Left ventricle myocardium inferior (tissue), 1 donor: Measurements from ENCODE around the gene MAGEA9. TPM values are rescaled to one million over a fixed set of nuclear protein-coding genes. Genes with fewer than 3 reads are reported as not detected.
"Not testable (repeated sequence)": the region's sequence is repeated elsewhere in the genome, so short reads cannot be mapped to it uniquely, and the experiment has no call there.

Source experiments
- DNase-seq: peaks from one replicate; pipeline ENCODE4 v3.0.0-alpha.2; 2020
- H3K27ac ChIP-seq: fragments of 200-600 bp; replicated peaks from 2 replicates; pipeline ENCODE4 v1.8.0; 2021
- H3K27me3 ChIP-seq: fragments of 200-600 bp; 2 replicates; pipeline ENCODE4 v1.8.0; 2021; ENCODE audit warnings: low read depth
- H3K36me3 ChIP-seq: fragments of 200-600 bp; 2 replicates; pipeline ENCODE4 v1.8.0; 2021
- H3K4me1 ChIP-seq: fragments of 200-600 bp; 2 replicates; pipeline ENCODE4 v1.8.0; 2021
- H3K4me3 ChIP-seq: fragments of 200-600 bp; 2 replicates; pipeline ENCODE4 v1.8.0; 2021; ENCODE audit warnings: mild to moderate bottlenecking, moderate library complexity
- H3K9me3 ChIP-seq: fragments of 200-600 bp; replicated peaks from 2 replicates; pipeline ENCODE4 v1.8.0; 2021
- intact Hi-C: fragments of 100-400 bp; cut with micrococcal nuclease; formaldehyde crosslinking; loops from one replicate; pipeline ENCODE4 v1.11.0; 2022
- total RNA-seq: library from RNA; stranded (reverse); fragmentation: NEBNext Ultra II Directional; extraction: Animal tissue kit (Norgen Biotek cat#: 25700); gene quantifications from one replicate; pipeline ENCODE4 v1.2.1, GENCODE V29; 2021
- TF ChIP-seq, protein P1 (sequence below): fragments of 200-600 bp; IDR thresholded peaks from 2 replicates; pipeline ENCODE4 v1.8.0; 2021; ENCODE audit warnings: antibody characterized with exemption, mild to moderate bottlenecking, borderline replicate concordance
- donor health status: DM: no; HTN: yes; CAD: no; lungs with severe emphysema.

Gene MAGEA9
- total RNA-seq, 1 donor from 2014 or later: not detected

DNA sequence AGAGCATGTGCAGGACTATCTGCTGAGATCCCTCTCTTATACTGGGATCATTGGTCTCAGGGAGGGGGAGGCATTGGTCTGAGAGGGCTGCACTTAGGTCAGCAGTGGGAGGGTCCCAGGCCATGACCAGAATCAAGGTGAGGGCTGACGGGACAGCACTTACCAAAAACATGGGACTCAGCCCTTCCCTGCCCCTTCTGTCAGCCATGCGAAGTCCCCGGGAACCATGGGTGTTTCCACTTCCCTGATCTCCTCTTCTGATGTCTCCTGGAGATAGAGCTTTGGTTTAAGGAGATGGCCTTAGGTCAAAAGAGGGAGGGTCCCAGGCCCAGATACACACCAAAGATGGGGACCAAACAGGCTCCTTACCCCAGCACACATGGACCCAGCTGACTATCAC lies 20.8 kb upstream of the MAGEA9 start:
- no peaks in the 10 kb centered on the region for H3K9me3 ChIP-seq
- no peak overlapping the region for H3K27ac ChIP-seq
- H3K4me1 ChIP-seq: no peaks in the 10 kb centered on the region
- intact Hi-C loops: no loop called here
- TF ChIP-seq, protein P1, sequence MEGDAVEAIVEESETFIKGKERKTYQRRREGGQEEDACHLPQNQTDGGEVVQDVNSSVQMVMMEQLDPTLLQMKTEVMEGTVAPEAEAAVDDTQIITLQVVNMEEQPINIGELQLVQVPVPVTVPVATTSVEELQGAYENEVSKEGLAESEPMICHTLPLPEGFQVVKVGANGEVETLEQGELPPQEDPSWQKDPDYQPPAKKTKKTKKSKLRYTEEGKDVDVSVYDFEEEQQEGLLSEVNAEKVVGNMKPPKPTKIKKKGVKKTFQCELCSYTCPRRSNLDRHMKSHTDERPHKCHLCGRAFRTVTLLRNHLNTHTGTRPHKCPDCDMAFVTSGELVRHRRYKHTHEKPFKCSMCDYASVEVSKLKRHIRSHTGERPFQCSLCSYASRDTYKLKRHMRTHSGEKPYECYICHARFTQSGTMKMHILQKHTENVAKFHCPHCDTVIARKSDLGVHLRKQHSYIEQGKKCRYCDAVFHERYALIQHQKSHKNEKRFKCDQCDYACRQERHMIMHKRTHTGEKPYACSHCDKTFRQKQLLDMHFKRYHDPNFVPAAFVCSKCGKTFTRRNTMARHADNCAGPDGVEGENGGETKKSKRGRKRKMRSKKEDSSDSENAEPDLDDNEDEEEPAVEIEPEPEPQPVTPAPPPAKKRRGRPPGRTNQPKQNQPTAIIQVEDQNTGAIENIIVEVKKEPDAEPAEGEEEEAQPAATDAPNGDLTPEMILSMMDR: no peak
- H3K27me3 ChIP-seq: no peaks in the 10 kb centered on the region
- no peak overlapping the region for H3K4me3 ChIP-seq
- no peaks in the 10 kb centered on the region for H3K36me3 ChIP-seq
- no peak for DNase-seq

DNA sequence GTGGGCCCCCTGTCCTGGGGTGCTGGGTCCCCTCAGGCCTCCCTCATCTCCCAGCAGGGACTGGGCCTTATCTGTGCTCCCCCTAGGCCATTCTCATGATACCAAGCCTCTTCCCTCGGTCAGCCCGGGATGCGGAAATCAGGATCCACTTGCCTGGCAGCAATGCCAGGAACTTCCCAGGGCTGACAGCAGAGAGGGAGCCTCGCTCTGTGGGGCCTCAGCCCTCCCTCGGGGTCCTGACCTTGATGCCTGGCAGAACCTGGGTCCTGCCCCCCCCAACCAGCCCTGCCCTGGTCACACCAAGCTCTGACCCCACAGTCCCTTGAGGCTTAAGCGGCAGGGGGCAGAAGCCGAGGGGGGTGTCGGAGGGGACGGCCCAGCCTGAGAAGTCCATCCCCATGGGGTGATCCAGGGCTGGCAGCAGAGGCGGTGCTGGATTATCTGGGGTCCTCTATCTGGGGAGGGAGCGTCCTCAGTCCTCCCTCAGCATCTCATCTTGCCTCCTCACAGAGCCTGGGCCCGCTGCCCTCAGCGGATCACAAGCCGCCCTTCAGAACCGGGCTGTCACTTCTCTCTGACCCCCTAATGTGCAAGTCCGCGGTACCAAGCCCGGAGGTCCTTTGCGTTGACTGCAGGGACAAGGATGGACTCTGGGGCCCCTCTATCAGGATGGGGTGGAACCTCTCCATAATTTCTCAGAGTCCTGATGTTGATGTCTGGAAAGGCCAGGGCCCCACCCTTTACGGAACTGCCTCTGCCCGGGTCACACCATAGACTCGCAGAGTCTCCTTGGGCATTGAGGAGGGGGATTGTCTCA lies 19.7 kb upstream of the MAGEA9 start:
- H3K27me3 ChIP-seq, H3K36me3 ChIP-seq, H3K4me3 ChIP-seq, DNase-seq, H3K4me1 ChIP-seq, H3K27ac ChIP-seq, intact Hi-C loops, H3K9me3 ChIP-seq: not testable (repeated sequence)

DNA sequence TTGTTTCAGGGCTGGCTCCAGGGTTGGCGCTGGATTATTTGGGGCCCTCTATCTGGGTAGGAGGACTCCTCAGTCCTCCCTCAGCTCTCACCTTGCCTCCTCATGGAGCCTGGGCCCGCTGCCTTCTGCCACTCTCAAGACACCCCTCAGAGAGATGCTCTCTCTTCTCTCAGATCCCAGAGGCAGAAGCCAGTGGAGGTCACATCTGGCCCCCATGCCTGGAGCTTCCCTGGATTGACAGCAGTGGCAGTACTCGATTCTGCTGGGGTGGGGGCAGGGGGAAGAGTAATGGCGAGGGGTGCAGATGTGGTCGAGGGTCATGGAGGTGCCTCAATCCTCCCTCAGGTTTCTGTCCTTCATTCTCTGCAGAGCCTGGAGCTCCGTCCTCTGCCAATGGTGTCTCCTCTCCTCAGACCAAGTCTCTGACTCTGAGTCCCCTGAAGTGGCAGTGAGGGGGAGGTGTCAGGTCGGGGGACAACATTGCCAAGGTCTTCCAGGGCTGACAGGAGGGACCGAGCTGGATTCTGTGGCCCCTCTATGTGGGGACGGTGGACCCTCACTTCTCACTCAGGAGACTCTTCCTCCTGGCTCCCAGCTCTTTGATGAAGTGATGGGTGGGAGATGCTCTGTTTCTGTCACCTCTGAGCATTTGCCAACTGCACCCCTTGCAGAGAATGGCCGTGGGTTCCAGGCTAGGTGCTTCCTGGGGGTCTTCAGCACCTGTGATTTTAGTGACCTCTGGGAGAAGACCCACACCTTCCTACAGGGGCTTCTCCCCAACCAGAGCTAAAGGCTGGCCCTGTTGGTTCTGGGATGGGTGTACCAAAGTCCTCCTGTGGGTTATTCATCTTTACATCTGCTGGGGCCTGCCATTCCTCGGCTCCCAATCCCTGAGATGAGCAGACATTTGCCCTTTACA lies 18.8 kb upstream of the MAGEA9 start:
- no peaks in the 10 kb centered on the region for H3K27me3 ChIP-seq
- TF ChIP-seq, protein P1: no peak
- H3K4me3 ChIP-seq: no peak overlapping the region
- H3K27ac ChIP-seq: no peak overlapping the region
- intact Hi-C loops: no loop called here
- H3K36me3 ChIP-seq: no peaks in the 10 kb centered on the region
- no peaks in the 10 kb centered on the region for H3K4me1 ChIP-seq
- DNase-seq: no peak
- no peaks in the 10 kb centered on the region for H3K9me3 ChIP-seq

DNA sequence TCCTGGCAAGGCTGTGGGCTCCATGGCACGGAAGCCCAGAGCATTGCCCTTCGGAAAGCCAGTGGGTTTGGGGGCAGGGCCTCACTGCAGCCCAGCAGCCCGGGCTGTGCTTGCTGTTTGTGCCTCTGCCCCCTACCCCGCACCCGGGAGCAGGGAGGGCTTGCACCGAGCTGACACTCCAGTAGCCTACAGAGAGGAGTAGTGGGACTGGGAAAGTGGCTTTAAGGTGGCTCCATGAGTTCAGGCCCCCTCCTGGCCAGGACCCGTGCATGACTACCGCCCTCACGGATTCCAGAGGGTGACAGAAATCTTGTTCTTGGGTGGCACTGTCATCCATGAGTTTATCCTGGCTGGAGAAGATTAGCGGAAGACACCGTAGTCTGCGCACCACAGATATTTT lies 11.4 kb upstream of the MAGEA9 start:
- H3K36me3 ChIP-seq, H3K27me3 ChIP-seq, intact Hi-C loops, H3K4me1 ChIP-seq, DNase-seq, H3K9me3 ChIP-seq, H3K27ac ChIP-seq, H3K4me3 ChIP-seq: not testable (repeated sequence)

DNA sequence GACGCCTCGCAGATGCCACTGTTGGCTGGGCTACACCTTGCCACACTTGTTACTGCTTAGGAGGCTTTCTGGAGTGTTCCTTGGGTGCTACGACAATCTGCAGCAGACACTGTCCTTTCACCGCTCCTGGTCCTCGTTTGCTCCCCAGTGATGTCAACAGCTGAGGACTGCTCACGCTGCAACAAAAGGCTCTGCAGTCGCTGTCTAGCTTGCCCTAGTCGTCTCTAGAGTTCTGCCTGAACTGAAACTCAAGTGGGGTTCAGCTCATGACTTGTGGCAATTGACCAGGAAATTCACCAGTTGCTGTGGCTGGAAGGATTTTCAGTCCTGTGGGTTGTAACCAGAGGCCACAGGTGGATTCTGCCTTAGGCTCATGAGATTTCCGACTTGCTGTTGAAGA lies 8.7 kb upstream of the MAGEA9 start:
- H3K27ac ChIP-seq, intact Hi-C loops, H3K4me3 ChIP-seq, DNase-seq, H3K36me3 ChIP-seq, H3K4me1 ChIP-seq, H3K27me3 ChIP-seq, H3K9me3 ChIP-seq: not testable (repeated sequence)

DNA sequence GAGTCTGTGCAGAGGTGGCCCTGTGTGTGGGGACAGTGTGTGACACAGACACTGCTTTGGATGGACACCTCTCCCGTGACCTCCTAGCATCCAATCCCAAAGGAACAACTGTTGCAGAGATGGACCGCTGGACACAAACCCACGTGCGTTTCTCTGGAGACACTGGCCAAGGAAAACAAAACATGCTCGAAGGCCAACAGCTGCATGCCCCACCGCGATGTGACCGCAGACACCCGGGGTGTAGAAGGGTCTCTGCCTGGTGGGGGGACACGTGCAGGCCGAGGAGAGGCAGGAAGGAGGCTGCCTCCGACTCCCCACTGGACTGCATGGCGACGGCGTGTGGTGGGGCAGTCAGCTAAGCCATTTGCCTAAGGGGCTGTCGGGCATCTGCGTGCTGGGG lies 8.0 kb upstream of the MAGEA9 start, which contains the start of gene HSFX1:
Gene HSFX1 (plus strand): TSS at position 301 of the 400 bp plus-strand sequence. CDS start 614 bp downstream, outside the sequence.
- intact Hi-C loops, H3K27ac ChIP-seq, H3K9me3 ChIP-seq, H3K4me3 ChIP-seq, DNase-seq, H3K27me3 ChIP-seq, H3K36me3 ChIP-seq, H3K4me1 ChIP-seq: not testable (repeated sequence)

DNA sequence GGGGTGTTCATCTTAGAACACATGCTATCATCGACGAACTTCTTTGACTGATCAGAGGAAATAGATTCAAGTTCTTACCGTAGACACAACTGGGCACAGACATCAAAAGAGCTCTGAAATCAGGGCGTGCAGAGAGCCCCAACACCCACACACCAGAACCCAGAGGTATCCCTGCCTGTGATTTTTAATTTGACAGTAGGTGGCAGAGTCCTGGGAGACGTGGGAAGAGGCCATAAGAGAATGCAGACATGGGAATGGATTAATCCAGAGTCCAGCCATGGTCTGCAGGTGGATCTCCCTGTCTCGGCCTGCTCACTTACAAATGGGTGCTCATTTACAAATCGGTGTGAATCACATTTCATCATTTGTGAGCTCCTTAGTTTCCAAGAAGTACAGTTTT lies 3.7 kb upstream of the MAGEA9 start:
- H3K27ac ChIP-seq, H3K4me1 ChIP-seq, H3K4me3 ChIP-seq, H3K36me3 ChIP-seq, intact Hi-C loops, DNase-seq, H3K9me3 ChIP-seq, H3K27me3 ChIP-seq: not testable (repeated sequence)

DNA sequence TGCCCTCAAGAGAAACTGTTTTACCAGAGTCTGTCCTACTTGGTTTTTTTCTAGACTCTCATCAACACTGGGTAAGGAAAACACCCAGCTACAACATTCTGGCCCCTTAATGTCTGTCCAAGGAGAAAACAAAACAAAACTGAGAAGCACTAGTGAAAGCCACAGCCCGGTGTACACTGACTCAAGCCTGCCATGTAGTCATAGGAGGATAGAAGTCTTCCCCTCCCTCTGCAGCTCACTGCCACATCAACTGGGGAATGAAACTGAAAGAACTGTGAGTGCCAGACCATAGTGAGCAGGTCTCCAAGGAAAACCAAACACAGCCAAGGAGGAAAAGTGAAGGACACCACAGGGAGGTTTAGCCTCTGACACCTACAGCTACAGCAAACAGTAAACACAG lies 13.8 kb downstream of the MAGEA9 start:
- H3K9me3 ChIP-seq, H3K27ac ChIP-seq, H3K4me3 ChIP-seq, H3K27me3 ChIP-seq, H3K36me3 ChIP-seq, DNase-seq, intact Hi-C loops, H3K4me1 ChIP-seq: not testable (repeated sequence)
